H1 (cell line): Measurements from ENCODE around the gene WASHC4. TPM values are rescaled to one million over a fixed set of nuclear protein-coding genes. Genes with fewer than 3 reads are reported as not detected.
A peak's percentile ranks its signal among the peaks of the same experiment; 100 is the strongest.

ENCODE experiments used
- CTCF ChIA-PET: fragments of 300-600 bp; sonication (Branson Sonifier 250); formaldehyde crosslinking; loops from one replicate; lab custom pipeline; 2021; ENCODE audit not compliant: partially characterized antibody; lab: Charles Lee
- POLR2A ChIA-PET: fragments of 300-600 bp; sonication (Branson Sonifier 250); formaldehyde crosslinking; loops from one replicate; lab custom pipeline; 2021; ENCODE audit warnings: inconsistent platforms; ENCODE audit not compliant: partially characterized antibody; lab: Charles Lee
- DNase-seq, 2 experiments: peaks; one replicate each; pipeline versions ENCODE4 v3.0.0 to v3.0.0-alpha.2; 2010 to 2022; ENCODE audit warnings: low spot score in 2 of 2, low read depth in 1 of 2, mixed read lengths in 1 of 2
- FAIRE-seq: peaks from 2 replicates; lab custom pipeline; 2011; peaks lifted over from hg19 to GRCh38; lab: Jason Lieb, UNC
- H2AFZ ChIP-seq: 2 replicates; pipeline ENCODE4 v1.8.1; 2012; ENCODE audit warnings: low read length, inconsistent platforms
- H2AK5ac ChIP-seq: 2 replicates; pipeline ENCODE4 v1.6.1; 2013; ENCODE audit warnings: low read depth, low read length
- H2BK120ac ChIP-seq: replicated peaks from 2 replicates; pipeline ENCODE3; 2013; ENCODE audit warnings: low read depth, low read length, inconsistent platforms
- H2BK12ac ChIP-seq: 2 replicates; pipeline ENCODE4 v1.6.1; 2013; ENCODE audit warnings: low read depth, low read length
- H2BK15ac ChIP-seq: 2 replicates; pipeline ENCODE4 v1.6.1; 2013; ENCODE audit warnings: low read length
- H2BK20ac ChIP-seq: 2 replicates; pipeline ENCODE4 v1.6.1; 2013; ENCODE audit warnings: low read length
- H2BK5ac ChIP-seq: 2 replicates; pipeline ENCODE4 v1.6.1; 2013; ENCODE audit warnings: low read depth, low read length
- H3K14ac ChIP-seq: 2 replicates; pipeline ENCODE4 v1.6.1; 2013; ENCODE audit warnings: inconsistent platforms; ENCODE audit not compliant: insufficient read length
- H3K18ac ChIP-seq: 2 replicates; pipeline ENCODE4 v1.6.1; 2013; ENCODE audit warnings: low read length; ENCODE audit errors: extremely low read depth
- H3K23ac ChIP-seq: 2 replicates; pipeline ENCODE4 v1.6.1; 2013; ENCODE audit warnings: inconsistent platforms; ENCODE audit not compliant: insufficient read length
- H3K23me2 ChIP-seq: 2 replicates; pipeline ENCODE4 v1.6.1; 2013; ENCODE audit warnings: low read depth, low read length
- H3K27ac ChIP-seq: 2 replicates; pipeline ENCODE4 v1.6.1; 2011; ENCODE audit warnings: low read depth, low read length, inconsistent platforms
- H3K27me3 ChIP-seq, 4 experiments: replicated peaks in 1 of 4; 1 replicate in 1 of 4; 2 replicates in 3 of 4; pipeline versions ENCODE4 v1.6.1 to v1.8.1; 2011 to 2013; ENCODE audit warnings: low read length in 3 of 4, mild to moderate bottlenecking in 3 of 4, inconsistent platforms in 2 of 4, mixed read lengths in 2 of 4, moderate library complexity in 1 of 4; ENCODE audit not compliant: control insufficient read depth in 3 of 4, insufficient read depth in 3 of 4; ENCODE audit errors: extremely low read depth in 1 of 4
- H3K36me3 ChIP-seq, 4 experiments: 2 replicates each; pipeline versions ENCODE4 v1.6.1 to v1.8.1; 2011 to 2013; ENCODE audit warnings: mild to moderate bottlenecking in 4 of 4, low read length in 3 of 4, moderate library complexity in 2 of 4, control low read depth in 1 of 4, inconsistent platforms in 1 of 4; ENCODE audit not compliant: insufficient read depth in 4 of 4, control insufficient read depth in 2 of 4
- H3K4ac ChIP-seq: replicated peaks from 2 replicates; pipeline ENCODE3; 2013; ENCODE audit warnings: low read length, low read depth, mixed read lengths, inconsistent platforms; ENCODE audit not compliant: insufficient read length
- H3K4me1 ChIP-seq, 4 experiments: replicated peaks in 1 of 4; 1 replicate in 1 of 4; 2 replicates in 3 of 4; pipeline versions ENCODE4 v1.6.1 to v1.8.1; 2011 to 2013; ENCODE audit warnings: low read length in 3 of 4, inconsistent platforms in 2 of 4, mixed read lengths in 1 of 4; ENCODE audit not compliant: insufficient read depth in 4 of 4, control insufficient read depth in 3 of 4
- H3K4me2 ChIP-seq, 2 experiments: 2 replicates each; pipeline versions ENCODE4 v1.6.1 to v1.8.1; 2011 to 2013; ENCODE audit warnings: low read depth in 2 of 2, low read length in 2 of 2, control low read depth in 1 of 2, inconsistent platforms in 1 of 2, mild to moderate bottlenecking in 1 of 2; ENCODE audit not compliant: insufficient read depth in 1 of 2
- H3K4me3 ChIP-seq, 4 experiments: fragments of 200-600, 300-600 bp in 1 of 4; sonication (generic), shearing (Covaris generic), sonication (Bioruptor Twin) in 1 of 4; 2 replicates each; pipeline versions ENCODE4 v1.5.1 to v1.8.1; 2011 to 2016; ENCODE audit warnings: low read length in 4 of 4, low read depth in 3 of 4, control low read depth in 2 of 4, inconsistent platforms in 2 of 4, mild to moderate bottlenecking in 2 of 4, mixed read lengths in 1 of 4, moderate library complexity in 1 of 4; ENCODE audit not compliant: insufficient read depth in 2 of 4; ENCODE audit errors: extremely low read depth in 1 of 4
- H3K56ac ChIP-seq: replicated peaks from 2 replicates; pipeline ENCODE3; 2013; ENCODE audit warnings: low read depth, mild to moderate bottlenecking, mixed read lengths, low read length, inconsistent platforms; ENCODE audit not compliant: insufficient read length
- H3K79me1 ChIP-seq: 2 replicates; pipeline ENCODE4 v1.6.1; 2013; ENCODE audit warnings: low read depth, low read length, control low read depth
- H3K79me2 ChIP-seq, 2 experiments: 2 replicates each; pipeline versions ENCODE4 v1.6.1 to v1.8.1; 2012 to 2013; ENCODE audit warnings: low read length in 2 of 2, mild to moderate bottlenecking in 2 of 2, inconsistent platforms in 1 of 2; ENCODE audit not compliant: insufficient read depth in 2 of 2, control insufficient read depth in 1 of 2
- H3K9ac ChIP-seq, 4 experiments: replicated peaks in 1 of 4; 1 replicate in 1 of 4; 2 replicates in 3 of 4; pipeline versions ENCODE4 v1.6.1 to v1.8.1; 2011 to 2013; ENCODE audit warnings: low read depth in 3 of 4, low read length in 3 of 4, control low read depth in 2 of 4, mild to moderate bottlenecking in 2 of 4, moderate library complexity in 2 of 4, inconsistent platforms in 1 of 4; ENCODE audit errors: extremely low read depth in 1 of 4
- H3K9me3 ChIP-seq, 2 experiments: 2 replicates each; pipeline versions ENCODE4 v1.6.1 to v1.8.1; 2012 to 2013; ENCODE audit warnings: mild to moderate bottlenecking in 2 of 2, moderate library complexity in 2 of 2, control low read depth in 1 of 2, inconsistent platforms in 1 of 2, low read depth in 1 of 2, low read length in 1 of 2, mixed read lengths in 1 of 2; ENCODE audit not compliant: insufficient read depth in 2 of 2
- H4K20me1 ChIP-seq, 2 experiments: replicated peaks in 1 of 2; 2 replicates each; pipeline versions ENCODE3 to v1.8.1; 2011 to 2013; ENCODE audit warnings: inconsistent platforms in 2 of 2, low read length in 2 of 2, mild to moderate bottlenecking in 1 of 2; ENCODE audit not compliant: insufficient read depth in 2 of 2, control insufficient read depth in 1 of 2
- H4K5ac ChIP-seq: 2 replicates; pipeline ENCODE4 v1.6.1; 2013; ENCODE audit warnings: low read length, low read depth, mixed read lengths, inconsistent platforms; ENCODE audit not compliant: insufficient read length
- H4K8ac ChIP-seq: 2 replicates; pipeline ENCODE4 v1.8.0; 2013; ENCODE audit warnings: mild to moderate bottlenecking, moderate library complexity, low read length, inconsistent platforms; ENCODE audit not compliant: insufficient read depth; ENCODE audit errors: extremely low read depth
- H4K91ac ChIP-seq: replicated peaks from 2 replicates; pipeline ENCODE3; 2013; ENCODE audit warnings: low read length, mixed read lengths, inconsistent platforms; ENCODE audit not compliant: insufficient read length
- SP4 ChIP-seq: IDR thresholded peaks from 2 replicates; pipeline ENCODE4 v1.6.1; 2012; ENCODE audit warnings: low read length, inconsistent platforms
- WGBS, 2 experiments: shearing (Covaris generic) in 1 of 2; methylation state at CpG; one replicate each; pipeline versions ENCODE4 v1.1.6 to v1.1.7; 2013 to 2015; ENCODE audit warnings: low lambda C conversion rate in 2 of 2, mixed read lengths in 2 of 2, inconsistent platforms in 1 of 2, low coverage in 1 of 2, missing lambda C conversion rate in 1 of 2; ENCODE audit not compliant: insufficient replicate concordance in 2 of 2, insufficient coverage in 1 of 2, insufficient read length in 1 of 2; ENCODE audit errors: extremely low coverage in 1 of 2, missing lambda C conversion rate in 1 of 2; 5-methylcytosine and 5-hydroxymethylcytosine counted together
- long read RNA-seq, 2 experiments: library from RNA in 1 of 2; library from capped mRNA in 1 of 2; stranded (forward); transcript quantifications; one replicate each; pipeline ENCODE4 v2.0.0, GENCODE V29; 2021; ENCODE audit warnings: inconsistent platforms in 1 of 2
- polyA minus RNA-seq, 3 experiments: library from RNA; depleted of rRNA, polyadenylated mRNA; stranded (reverse); fragments of >200 nt; gene quantifications; 1 replicate in 2 of 3; 2 replicates in 1 of 3; pipeline ENCODE4 v1.2.3, GENCODE V29; 2011
- polyA plus RNA-seq, 7 experiments: library from polyadenylated mRNA; depleted of rRNA in 3 of 7; stranded (reverse) in 5 of 7; unstranded in 2 of 7; fragments of >200 nt in 5 of 7; fragments of 200-250 nt in 2 of 7; gene quantifications; 1 replicate in 5 of 7; 2 replicates in 1 of 7; 4 replicates in 1 of 7; pipeline versions ENCODE4 v1.2.1 to v1.2.3, GENCODE V29; 2011 to 2013; ENCODE audit warnings: missing spikeins in 2 of 7, mixed read lengths in 2 of 7
- total RNA-seq: library from RNA; stranded (reverse); fragmentation: NEBNext Ultra II Directional; extraction: Animal tissue kit (Norgen Biotek cat#: 25700); gene quantifications from 2 replicates; pipeline ENCODE4 v1.2.1, GENCODE V29; 2021

The WASHC4 gene, protein sequence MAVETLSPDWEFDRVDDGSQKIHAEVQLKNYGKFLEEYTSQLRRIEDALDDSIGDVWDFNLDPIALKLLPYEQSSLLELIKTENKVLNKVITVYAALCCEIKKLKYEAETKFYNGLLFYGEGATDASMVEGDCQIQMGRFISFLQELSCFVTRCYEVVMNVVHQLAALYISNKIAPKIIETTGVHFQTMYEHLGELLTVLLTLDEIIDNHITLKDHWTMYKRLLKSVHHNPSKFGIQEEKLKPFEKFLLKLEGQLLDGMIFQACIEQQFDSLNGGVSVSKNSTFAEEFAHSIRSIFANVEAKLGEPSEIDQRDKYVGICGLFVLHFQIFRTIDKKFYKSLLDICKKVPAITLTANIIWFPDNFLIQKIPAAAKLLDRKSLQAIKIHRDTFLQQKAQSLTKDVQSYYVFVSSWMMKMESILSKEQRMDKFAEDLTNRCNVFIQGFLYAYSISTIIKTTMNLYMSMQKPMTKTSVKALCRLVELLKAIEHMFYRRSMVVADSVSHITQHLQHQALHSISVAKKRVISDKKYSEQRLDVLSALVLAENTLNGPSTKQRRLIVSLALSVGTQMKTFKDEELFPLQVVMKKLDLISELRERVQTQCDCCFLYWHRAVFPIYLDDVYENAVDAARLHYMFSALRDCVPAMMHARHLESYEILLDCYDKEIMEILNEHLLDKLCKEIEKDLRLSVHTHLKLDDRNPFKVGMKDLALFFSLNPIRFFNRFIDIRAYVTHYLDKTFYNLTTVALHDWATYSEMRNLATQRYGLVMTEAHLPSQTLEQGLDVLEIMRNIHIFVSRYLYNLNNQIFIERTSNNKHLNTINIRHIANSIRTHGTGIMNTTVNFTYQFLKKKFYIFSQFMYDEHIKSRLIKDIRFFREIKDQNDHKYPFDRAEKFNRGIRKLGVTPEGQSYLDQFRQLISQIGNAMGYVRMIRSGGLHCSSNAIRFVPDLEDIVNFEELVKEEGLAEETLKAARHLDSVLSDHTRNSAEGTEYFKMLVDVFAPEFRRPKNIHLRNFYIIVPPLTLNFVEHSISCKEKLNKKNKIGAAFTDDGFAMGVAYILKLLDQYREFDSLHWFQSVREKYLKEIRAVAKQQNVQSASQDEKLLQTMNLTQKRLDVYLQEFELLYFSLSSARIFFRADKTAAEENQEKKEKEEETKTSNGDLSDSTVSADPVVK
- total RNA-seq: 38.5 and 40.2 TPM in 2 replicates
- 6.8 and 13.0 TPM in 2 replicates for polyA plus RNA-seq (2011; rRNA removed)
- 18.3 TPM for polyA plus RNA-seq (2011; cell fraction: cytosol; rRNA removed)
- polyA plus RNA-seq (2011; cell fraction: nucleus; rRNA removed): 8.5 TPM
- 11.6 to 29.8 TPM (median 16.3 TPM) in 4 replicates for polyA plus RNA-seq (2012, experiment 1 of 2)
- 1.2 TPM for polyA plus RNA-seq (2012, experiment 2 of 2)
- polyA plus RNA-seq (2013, experiment 1 of 2): 46.6 TPM
- polyA plus RNA-seq (2013, experiment 2 of 2): 46.6 TPM
- 31.9 and 49.9 TPM in 2 replicates for polyA minus RNA-seq (2011; rRNA and poly(A)+ RNA removed)
- polyA minus RNA-seq (2011; cell fraction: cytosol; rRNA and poly(A)+ RNA removed): 39.6 TPM
- 92.1 TPM for polyA minus RNA-seq (2011; cell fraction: nucleus; rRNA and poly(A)+ RNA removed)
- long read RNA-seq, experiment 1, full-length matches to known transcripts: 6 of 37 reads
- long read RNA-seq, experiment 1, partial matches to known transcripts: 10 of 37 reads
- long read RNA-seq, experiment 1, other reads (novel, unspliced or antisense): 21 of 37 reads
- long read RNA-seq, experiment 2, partial matches to known transcripts: 6 of 8 reads
- long read RNA-seq, experiment 2, other reads (novel, unspliced or antisense): 2 of 8 reads

DNA sequence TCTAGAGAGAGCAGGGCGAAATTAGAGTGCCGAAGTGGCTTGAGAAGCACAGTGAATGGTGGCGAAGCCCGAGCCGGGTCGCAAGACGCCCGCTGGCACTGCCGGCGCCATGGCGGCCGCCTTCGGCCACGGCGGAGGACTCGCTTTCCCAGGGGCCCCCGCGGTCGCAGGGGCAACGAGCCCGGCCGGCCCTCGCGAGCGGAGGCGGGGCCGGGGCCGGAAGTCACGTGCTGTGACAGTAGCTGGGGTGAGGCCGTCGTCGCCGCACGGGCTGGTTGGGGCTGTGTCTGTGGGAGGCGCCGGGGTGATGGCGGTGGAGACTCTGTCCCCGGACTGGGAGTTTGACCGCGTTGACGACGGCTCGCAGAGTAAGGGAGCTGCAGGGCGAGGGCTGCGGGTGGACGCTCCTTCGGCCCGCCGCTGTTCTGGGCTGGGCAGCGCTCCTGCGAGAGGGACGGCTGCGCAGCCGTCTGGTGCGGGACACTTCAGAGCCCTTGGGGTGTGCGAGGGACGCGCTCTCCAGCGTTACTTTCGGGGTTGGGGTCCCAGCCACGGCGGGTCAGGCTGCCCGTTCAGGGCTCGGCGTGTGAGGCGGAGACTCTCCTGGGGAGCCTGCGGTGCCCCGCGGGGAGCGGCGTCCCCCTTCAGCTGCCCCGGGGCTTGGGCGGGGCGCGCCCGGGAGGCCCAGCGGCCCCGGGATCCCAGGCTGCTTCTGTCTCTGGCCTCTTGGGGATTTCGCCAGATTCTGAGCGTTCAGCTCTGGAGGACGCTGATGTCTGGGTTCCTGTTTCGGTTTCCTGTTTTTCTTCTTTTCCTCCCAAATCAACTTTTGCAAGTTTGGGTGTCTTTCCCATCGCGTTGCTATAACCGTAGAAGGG, at the start of gene WASHC4:
Gene WASHC4, plus strand, starts transcription at position 238 of the 878 bp plus-strand sequence. Its CDS starts 70 bp downstream, at position 308.
- H2AFZ ChIP-seq: peak within 1 kb of the TSS; percentile 99
- peak within 1 kb of the TSS; percentile 74 for H3K27ac ChIP-seq
- peaks cover 0 to 1% of the 10 kb centered on the region in 2 experiments for H4K20me1 ChIP-seq
- H2BK15ac ChIP-seq: peak within 1 kb of the TSS; percentile 47; the same call in 1 of the 2 replicates
- ChIA-PET POLR2A (interaction anchor here (0.8 to 3.0 kb wide), 15 partner anchors 12 to 726 kb away, joined by 3 to 31 read pairs (median 4); no protein-coding TSS in a partner anchor), CTCF (interaction anchor here (1.2 kb wide), 1 partner anchor 29 kb away, joined by 3 read pairs; no protein-coding TSS in a partner anchor)
- peak within 1 kb of the TSS; percentile 63 for H3K56ac ChIP-seq
- FAIRE-seq (no peak), DNase-seq (peak; percentile 76 to 91)
- no peak within 1 kb of the TSS for H3K23ac ChIP-seq
- peak within 1 kb of the TSS; percentile 80 to 89 (median 84) for H3K9ac ChIP-seq
- H3K4me2 ChIP-seq: peak within 1 kb of the TSS; percentile 82 to 99
- peak within 1 kb of the TSS; percentile 31 for H3K14ac ChIP-seq
- H3K36me3 ChIP-seq: peaks cover 0 to 7% (median 4%) of the 10 kb centered on the region in 4 experiments; a peak in 2 of 8 replicates
- peaks cover 8 to 48% of the 10 kb centered on the region in 2 experiments; a peak in 3 of 4 replicates for H3K79me2 ChIP-seq
- H3K18ac ChIP-seq: peak within 1 kb of the TSS; percentile 86
- WGBS, 2 experiments: 1% methylated on average over 64 of the region's 85 CpGs; no CpG with 5 or more reads in 1 of the 2 experiments
- H4K5ac ChIP-seq: peak within 1 kb of the TSS; percentile 73
- peaks cover 3% of the 10 kb centered on the region for H3K23me2 ChIP-seq
- peak within 1 kb of the TSS; percentile 96 for H2BK5ac ChIP-seq
- no peaks in the 10 kb centered on the region for H3K27me3 ChIP-seq
- no peak within 1 kb of the TSS for H3K4ac ChIP-seq
- H2AK5ac ChIP-seq: no peak within 1 kb of the TSS; the same call in 1 of the 2 replicates
- H3K4me3 ChIP-seq: peak within 1 kb of the TSS; percentile 73 to 96 (median 82)
- peaks cover 0 to 3% of the 10 kb centered on the region in 2 experiments; a peak in 1 of 4 replicates for H3K9me3 ChIP-seq
- peak within 1 kb of the TSS; percentile 90; the same call in 1 of the 2 replicates for H4K8ac ChIP-seq
- H2BK20ac ChIP-seq: 0 out of 2 replicates have a peak within 1 kb of the TSS, but pooled peaks have one; percentile 50
- H2BK120ac ChIP-seq: no peak within 1 kb of the TSS
- H4K91ac ChIP-seq: peak within 1 kb of the TSS; percentile 61
- H3K79me1 ChIP-seq: no peaks in the 10 kb centered on the region
- peak within 1 kb of the TSS; percentile 51; the same call in 1 of the 2 replicates for H2BK12ac ChIP-seq
- peaks cover 0 to 4% (median 2%) of the 10 kb centered on the region in 4 experiments; a peak in 4 of 7 replicates for H3K4me1 ChIP-seq
- no peak for TF ChIP-seq SP4
